ENCODE measurements around the gene CACNA1E.

The CACNA1E gene

DNA sequence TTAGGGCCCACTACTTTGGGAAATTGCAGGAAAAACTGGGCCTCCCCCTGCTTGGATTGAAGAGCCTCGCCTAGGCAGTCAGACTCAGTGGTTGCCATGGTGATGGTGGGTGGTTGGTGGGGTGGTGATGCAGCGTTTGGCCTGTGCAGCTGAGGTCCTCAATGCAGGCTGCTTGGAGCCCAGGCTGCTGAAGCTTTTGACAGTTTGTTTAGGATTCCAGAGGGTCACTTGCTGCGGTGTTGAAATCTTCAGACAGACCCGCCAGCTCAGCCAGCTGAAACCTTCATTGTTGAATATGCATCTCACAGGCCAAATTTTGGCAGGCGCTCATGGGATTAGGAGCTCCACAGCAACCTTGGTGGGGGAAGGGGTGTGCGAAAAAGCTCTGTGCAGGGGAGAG is 67.9 kb downstream of the CACNA1E start:
- H3K4me3 Mint-ChIP-seq = no peak overlapping the region
- DNase-seq = peak; percentile 43
- no peak overlapping the region for H3K27ac Mint-ChIP-seq
- no peaks in the 10 kb centered on the region for H3K9me3 Mint-ChIP-seq
- TF ChIP-seq, protein P1, sequence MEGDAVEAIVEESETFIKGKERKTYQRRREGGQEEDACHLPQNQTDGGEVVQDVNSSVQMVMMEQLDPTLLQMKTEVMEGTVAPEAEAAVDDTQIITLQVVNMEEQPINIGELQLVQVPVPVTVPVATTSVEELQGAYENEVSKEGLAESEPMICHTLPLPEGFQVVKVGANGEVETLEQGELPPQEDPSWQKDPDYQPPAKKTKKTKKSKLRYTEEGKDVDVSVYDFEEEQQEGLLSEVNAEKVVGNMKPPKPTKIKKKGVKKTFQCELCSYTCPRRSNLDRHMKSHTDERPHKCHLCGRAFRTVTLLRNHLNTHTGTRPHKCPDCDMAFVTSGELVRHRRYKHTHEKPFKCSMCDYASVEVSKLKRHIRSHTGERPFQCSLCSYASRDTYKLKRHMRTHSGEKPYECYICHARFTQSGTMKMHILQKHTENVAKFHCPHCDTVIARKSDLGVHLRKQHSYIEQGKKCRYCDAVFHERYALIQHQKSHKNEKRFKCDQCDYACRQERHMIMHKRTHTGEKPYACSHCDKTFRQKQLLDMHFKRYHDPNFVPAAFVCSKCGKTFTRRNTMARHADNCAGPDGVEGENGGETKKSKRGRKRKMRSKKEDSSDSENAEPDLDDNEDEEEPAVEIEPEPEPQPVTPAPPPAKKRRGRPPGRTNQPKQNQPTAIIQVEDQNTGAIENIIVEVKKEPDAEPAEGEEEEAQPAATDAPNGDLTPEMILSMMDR (IDR thresholded peaks at IDR 0.05) = no peak
- no peaks in the 10 kb centered on the region for H3K36me3 Mint-ChIP-seq (ENCODE audit: low read depth)
- peaks cover 64% of the 10 kb centered on the region for H3K4me1 Mint-ChIP-seq
- peaks cover 13% of the 10 kb centered on the region for H3K27me3 Mint-ChIP-seq (ENCODE audit: low read depth, poor library complexity)

DNA sequence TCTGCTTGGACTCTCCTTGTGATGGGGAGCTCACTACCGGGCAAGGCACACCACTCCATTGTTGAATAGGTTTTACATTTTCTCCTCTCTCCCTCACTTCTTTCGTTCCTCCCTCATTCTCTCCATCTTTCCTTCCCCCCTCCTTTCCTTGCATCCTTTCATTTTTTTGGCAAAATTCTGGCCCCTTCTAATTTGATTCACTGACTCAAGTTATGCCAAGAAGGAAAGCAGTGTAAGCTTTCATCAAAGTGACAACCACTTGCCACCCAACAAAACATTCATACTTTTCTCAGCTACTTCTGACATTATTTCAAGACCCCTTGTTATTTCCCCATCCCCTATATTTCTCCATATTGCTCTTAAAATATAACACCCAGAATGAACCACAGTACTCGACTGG is 68.4 kb downstream of the CACNA1E start:
- Mint-ChIP-seq H3K4me3 (no peak overlapping the region), H3K4me1 (peaks cover 59% of the 10 kb centered on the region), H3K27me3 (ENCODE audit: low read depth, poor library complexity) (peaks cover 13% of the 10 kb centered on the region), H3K36me3 (ENCODE audit: low read depth) (no peaks in the 10 kb centered on the region), H3K9me3 (no peaks in the 10 kb centered on the region), H3K27ac (no peak overlapping the region)
- no peak for DNase-seq
- TF ChIP-seq, protein P1 (IDR thresholded peaks at IDR 0.05) = no peak

DNA sequence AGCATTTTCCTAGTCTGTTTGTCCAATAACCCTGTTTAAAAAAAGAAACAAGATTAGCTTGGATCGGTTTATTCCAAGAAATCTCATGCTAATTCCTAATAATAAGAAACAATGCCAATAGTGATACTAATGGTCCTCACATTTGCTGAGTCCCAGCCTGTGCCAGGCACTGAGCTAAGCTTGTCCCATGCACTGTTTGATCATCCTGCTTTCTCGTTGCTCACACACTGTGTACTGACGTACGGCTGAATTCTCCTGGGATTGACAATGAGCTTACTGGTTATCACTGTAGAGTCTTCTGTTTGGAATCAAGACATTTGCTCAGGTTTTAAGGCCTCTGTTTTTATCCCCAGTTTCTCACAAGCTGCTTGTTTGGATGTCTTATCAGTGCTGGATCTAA is 71.1 kb downstream of the CACNA1E start:
- Mint-ChIP-seq H3K4me1 (peaks cover 47% of the 10 kb centered on the region), H3K36me3 (ENCODE audit: low read depth) (no peaks in the 10 kb centered on the region), H3K27ac (no peak overlapping the region), H3K4me3 (no peak overlapping the region), H3K27me3 (ENCODE audit: low read depth, poor library complexity) (peaks cover 5% of the 10 kb centered on the region), H3K9me3 (no peaks in the 10 kb centered on the region)
- TF ChIP-seq, protein P1 (IDR thresholded peaks at IDR 0.05) = no peak
- DNase-seq = no peak

DNA sequence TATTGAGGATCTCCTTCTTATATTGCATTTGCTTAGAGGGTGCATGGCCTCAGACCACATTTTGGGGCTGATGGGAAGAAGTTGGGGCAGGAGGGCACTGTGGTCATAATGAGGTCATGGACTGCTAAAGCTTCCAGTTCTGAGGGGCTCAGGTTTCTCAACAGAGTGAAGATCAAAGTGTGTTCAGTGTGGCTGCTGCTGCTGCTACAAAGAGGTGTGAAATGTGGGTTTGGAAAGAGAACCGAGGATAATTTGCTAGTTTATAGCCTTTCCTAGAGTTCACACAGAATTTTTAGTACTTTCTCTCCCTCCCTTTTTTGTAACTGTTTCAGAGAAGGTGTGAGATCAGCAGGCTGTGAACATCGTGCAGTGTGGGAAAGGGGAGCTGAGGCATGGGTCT is 73.3 kb downstream of the CACNA1E start:
- Mint-ChIP-seq H3K4me1 (peaks cover 25% of the 10 kb centered on the region), H3K36me3 (ENCODE audit: low read depth) (no peaks in the 10 kb centered on the region), H3K4me3 (no peak overlapping the region), H3K9me3 (no peaks in the 10 kb centered on the region), H3K27ac (no peak overlapping the region), H3K27me3 (ENCODE audit: low read depth, poor library complexity) (peaks cover 7% of the 10 kb centered on the region)
- peak; percentile 23 for DNase-seq
- TF ChIP-seq, protein P1 (IDR thresholded peaks at IDR 0.05) = no peak

DNA sequence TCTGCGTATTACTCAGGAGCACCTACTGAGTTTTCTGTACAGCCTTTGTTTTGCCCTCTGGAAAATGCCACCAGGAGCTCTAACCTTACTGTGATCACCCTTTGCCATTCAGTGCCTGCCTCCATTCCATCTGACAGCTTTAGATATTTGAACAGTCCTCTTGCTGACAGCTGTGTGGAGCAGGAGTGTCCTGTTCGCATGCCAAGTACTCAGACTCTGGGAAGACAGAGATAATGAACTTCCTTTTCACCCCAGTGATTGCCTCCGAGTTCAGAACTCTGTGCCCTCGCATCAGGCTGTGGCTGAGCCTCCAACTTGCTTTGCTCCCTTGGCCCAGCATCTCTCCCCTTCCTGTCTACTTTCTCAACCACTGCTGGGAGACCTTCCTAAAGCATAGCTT is 74.0 kb downstream of the CACNA1E start:
- Mint-ChIP-seq H3K9me3 (no peaks in the 10 kb centered on the region), H3K27ac (no peak overlapping the region), H3K27me3 (ENCODE audit: low read depth, poor library complexity) (peaks cover 7% of the 10 kb centered on the region), H3K36me3 (ENCODE audit: low read depth) (no peaks in the 10 kb centered on the region), H3K4me3 (no peak overlapping the region), H3K4me1 (peaks cover 18% of the 10 kb centered on the region)
- DNase-seq = no peak
- TF ChIP-seq, protein P1 (IDR thresholded peaks at IDR 0.05) = no peak

DNA sequence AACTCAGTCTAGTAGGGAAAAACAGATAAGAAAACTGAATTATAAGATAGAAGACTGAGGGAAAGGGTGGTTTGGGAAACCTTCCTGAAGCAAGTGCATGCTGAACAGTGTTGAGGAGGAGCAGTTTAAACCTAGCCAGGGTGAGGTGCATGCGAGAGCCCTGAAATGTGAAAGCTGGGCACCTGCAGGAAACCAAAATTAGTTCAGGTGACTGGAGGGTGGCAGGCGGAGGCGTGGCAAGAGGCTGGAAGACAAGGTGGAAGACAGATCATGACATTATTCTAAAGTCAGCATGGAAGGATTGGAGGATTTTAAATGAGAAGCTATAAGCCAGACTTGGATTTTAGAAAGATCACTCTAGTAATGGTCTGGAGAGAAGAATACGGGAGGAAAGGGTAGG is 75.1 kb downstream of the CACNA1E start:
- TF ChIP-seq, protein P1 (IDR thresholded peaks at IDR 0.05) = no peak
- Mint-ChIP-seq H3K9me3 (no peaks in the 10 kb centered on the region), H3K4me3 (no peak overlapping the region), H3K27ac (no peak overlapping the region), H3K27me3 (ENCODE audit: low read depth, poor library complexity) (peaks cover 7% of the 10 kb centered on the region), H3K36me3 (ENCODE audit: low read depth) (no peaks in the 10 kb centered on the region), H3K4me1 (peaks cover 12% of the 10 kb centered on the region)
- DNase-seq = no peak

Measured in nephron progenitor cell (in vitro differentiated cells).